ENCODE data around the gene SHTN1.

- TF ChIP-seq CTCF (IDR thresholded peaks at IDR 0.05; ENCODE audit: extremely low read depth in 1 of 2, insufficient read depth in 1 of 2, low read depth in 1 of 2, low read length in 2 of 2) (no peak), POLR2A (IDR thresholded peaks at IDR 0.05; ENCODE audit: low read depth, low read length) (no peak), POLR2AphosphoS5 (IDR thresholded peaks at IDR 0.05; ENCODE audit: insufficient read depth, low read depth, low read length) (no peak), EZH2 (IDR thresholded peaks at IDR 0.05; ENCODE audit: borderline replicate concordance, low read depth, low read length, severe bottlenecking) (no peak)
Observed at GRCh38 chr10:116912162-116912561, 92.8 kb downstream of the SHTN1 start.
